HL-60/S4 treated with retinoic acid at 250 ng/mL for 4 days and 3 days (cell line): Measurements from ENCODE around the gene JMJD1C.
"Not testable (repeated sequence)": the region's sequence is repeated elsewhere in the genome, so short reads cannot be mapped to it uniquely, and the experiment has no call there.

Experiments used
- in situ Hi-C: fragments of 300-500 bp; cut with MboI; formaldehyde crosslinking; loops from 2 replicates; pipeline ENCODE4 v1.7.0; 2022; ENCODE audit warnings: low sequenced_read_pairs

The JMJD1C gene, protein sequence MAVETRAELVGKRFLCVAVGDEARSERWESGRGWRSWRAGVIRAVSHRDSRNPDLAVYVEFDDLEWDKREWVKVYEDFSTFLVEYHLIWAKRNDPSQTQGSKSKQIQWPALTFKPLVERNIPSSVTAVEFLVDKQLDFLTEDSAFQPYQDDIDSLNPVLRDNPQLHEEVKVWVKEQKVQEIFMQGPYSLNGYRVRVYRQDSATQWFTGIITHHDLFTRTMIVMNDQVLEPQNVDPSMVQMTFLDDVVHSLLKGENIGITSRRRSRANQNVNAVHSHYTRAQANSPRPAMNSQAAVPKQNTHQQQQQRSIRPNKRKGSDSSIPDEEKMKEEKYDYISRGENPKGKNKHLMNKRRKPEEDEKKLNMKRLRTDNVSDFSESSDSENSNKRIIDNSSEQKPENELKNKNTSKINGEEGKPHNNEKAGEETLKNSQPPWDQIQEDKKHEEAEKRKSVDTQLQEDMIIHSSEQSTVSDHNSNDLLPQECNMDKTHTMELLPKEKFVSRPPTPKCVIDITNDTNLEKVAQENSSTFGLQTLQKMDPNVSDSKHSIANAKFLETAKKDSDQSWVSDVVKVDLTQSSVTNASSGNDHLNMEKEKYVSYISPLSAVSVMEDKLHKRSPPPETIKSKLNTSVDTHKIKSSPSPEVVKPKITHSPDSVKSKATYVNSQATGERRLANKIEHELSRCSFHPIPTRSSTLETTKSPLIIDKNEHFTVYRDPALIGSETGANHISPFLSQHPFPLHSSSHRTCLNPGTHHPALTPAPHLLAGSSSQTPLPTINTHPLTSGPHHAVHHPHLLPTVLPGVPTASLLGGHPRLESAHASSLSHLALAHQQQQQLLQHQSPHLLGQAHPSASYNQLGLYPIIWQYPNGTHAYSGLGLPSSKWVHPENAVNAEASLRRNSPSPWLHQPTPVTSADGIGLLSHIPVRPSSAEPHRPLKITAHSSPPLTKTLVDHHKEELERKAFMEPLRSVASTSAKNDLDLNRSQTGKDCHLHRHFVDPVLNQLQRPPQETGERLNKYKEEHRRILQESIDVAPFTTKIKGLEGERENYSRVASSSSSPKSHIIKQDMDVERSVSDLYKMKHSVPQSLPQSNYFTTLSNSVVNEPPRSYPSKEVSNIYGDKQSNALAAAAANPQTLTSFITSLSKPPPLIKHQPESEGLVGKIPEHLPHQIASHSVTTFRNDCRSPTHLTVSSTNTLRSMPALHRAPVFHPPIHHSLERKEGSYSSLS (N-terminal part only)

DNA sequence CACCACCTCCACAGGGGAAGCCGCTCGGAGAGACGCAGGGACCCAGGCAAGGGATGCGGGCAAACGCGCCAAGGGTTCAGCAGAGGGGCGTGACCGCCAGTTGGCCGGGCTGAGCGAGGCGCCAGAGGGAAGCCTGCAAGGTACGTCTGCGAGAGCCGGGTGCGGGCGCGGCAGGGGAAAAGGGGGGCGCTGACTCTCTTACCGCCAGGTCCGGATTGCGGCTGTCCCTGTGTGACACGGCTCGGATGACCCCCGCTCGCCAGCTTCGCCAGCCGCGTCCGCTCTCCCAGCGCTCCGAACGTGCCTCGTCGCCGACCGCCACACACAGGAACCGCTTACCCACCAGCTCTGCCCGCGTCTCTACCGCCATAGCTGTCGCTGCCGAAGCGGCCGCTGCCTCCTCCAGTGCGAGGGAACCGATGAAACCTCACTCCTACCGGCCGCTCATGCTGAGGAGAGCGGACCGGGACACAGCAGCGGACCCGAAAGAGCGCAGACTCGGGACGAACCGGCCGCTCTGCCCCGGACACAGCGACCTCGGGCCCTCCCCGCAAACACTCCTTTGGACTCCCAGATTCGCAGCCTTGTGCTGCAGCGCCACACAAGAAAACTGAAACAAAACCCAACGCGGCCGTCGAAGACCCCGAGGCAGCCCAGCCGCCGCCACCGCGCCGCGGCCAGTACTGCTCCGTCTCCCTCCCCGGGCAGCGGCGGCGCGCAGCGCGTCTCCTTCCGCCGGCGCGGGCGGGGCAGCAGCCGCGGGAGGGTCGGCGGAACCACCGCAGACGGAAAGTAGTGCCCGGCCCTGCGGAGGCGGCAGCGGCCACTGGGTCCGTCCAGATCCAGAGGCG lies at the start of gene JMJD1C:
Gene JMJD1C, minus strand, starts transcription at position 685 of the 851 bp plus-strand sequence. Its CDS starts 315 bp downstream, at position 370.
- in situ Hi-C loops: no loop called here

DNA sequence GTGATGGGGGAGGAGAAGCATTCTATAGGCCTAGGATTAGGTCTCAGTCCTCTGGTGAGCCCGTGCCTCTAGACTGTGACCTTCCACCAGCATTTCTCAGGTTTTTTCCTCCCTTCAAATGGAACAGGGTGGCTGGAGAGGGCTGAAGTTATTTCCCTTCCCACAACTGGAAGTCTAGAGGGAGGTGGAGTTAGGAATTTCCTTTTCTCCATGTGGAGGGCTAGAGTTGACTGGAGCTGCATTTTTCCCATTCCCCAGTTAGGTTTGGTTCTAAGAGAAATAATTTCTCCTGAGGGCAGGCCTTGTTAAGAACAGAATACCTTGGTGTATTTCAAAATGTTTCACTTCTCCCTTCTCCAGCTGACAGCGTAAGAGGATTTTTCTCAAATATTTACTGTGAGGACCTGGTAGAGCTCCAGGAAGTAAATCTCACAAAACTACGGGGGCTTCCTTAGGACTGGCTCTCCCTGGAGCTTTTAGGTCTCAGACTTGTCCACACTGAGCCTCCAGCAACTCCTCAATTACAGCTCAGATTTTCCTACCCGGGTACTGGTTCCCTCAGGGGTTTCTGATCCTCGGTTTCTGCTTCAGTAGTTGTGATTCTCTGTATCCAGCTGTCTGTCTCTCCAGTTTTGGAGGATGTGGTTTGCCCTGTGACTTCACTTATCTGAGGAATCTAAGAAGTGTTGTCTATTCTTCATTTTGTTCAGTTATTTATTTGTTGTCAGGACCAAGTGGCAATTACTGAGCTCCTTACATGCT lies 49.4 kb upstream of the JMJD1C start:
- in situ Hi-C loops: no loop called here

DNA sequence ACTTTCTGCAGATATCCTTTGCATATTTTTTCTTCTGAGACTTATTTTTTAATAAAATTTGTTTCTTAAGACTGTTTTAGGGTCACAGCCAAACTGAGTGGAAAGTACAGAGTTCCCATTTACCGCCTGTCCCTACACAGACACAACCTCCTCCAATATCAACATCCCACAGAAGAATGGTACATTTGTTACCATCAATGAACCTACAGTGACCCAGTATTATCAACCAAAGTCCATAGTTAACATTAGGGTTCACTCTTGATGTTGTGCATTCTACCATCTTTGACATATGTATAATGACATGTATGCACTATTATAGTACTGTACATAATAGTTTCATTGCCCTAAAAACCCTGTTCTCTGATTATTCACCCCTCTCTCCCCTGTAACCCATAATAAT lies 40.8 kb upstream of the JMJD1C start:
- in situ Hi-C loops: no loop called here

DNA sequence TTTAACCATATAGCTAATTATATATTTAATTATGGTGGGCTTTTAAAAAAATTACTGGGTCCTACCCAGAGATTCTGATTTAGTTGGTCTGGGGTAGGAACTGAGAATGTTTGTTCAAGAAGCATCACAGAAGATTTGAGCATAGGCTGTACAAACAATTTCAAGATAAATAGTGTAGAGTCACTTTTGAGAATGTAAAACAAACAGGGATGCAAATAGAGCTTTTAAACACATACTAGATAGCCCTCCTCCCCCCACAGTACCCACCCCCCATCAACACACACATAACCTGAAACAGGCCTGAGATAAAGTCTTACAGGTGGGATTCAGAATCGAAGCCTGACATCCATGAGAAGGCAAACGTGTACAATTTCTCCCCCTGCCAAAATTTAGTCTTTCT lies 39.8 kb upstream of the JMJD1C start:
- in situ Hi-C loops: no loop called here

DNA sequence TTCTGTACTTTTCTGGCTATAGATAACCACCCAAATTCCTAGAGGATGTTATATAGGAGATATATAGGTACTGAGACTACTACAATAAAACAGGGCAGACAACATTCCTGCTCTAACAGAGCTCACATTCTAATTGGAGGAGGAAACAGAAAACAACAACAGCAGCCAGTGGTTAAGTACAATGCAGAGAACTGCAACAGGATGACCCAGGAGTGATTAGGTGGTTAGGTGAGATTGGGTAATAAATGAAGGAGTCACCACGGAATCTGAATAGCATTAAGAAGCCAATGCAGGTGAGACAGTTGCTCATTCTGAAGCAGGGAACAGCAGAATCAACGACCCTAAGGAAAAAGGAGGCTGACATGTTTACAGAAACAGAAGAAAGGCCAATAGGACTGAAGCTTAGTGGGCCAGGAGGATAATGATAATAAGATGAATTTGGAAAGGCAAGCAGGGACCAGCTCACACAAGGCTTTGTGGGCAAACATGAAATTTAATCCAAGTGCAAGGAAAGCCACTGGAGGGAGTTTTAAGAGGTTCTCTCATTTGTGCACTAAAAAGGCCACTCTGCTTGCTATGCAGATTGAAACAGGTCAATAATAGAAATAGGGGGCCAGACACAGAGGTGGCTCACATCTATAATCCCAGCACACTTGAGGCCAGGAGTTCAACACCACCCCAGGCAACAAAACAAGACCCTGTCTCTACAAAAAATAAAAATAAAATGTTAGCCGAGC lies 38.5 kb upstream of the JMJD1C start:
- in situ Hi-C loops: no loop called here

DNA sequence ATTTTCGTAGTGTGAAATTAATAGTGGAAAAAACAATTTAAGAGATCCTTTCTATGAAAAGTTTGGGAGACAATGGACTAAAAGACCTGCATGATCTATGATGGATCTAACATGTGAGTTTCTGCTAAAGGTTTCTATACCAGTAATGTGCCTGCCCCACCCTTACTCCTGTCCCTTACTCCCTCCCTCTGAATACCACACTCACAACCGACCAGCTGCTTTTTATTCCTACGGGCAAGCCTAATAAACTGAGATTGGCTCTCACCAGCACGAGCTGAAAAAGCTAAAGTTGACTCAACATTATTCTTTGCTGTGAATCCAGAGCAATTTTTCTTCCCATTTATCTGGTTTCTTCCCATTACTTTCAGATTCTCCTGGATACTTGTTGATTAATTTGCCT lies 37.6 kb upstream of the JMJD1C start:
- in situ Hi-C loops: no loop called here

DNA sequence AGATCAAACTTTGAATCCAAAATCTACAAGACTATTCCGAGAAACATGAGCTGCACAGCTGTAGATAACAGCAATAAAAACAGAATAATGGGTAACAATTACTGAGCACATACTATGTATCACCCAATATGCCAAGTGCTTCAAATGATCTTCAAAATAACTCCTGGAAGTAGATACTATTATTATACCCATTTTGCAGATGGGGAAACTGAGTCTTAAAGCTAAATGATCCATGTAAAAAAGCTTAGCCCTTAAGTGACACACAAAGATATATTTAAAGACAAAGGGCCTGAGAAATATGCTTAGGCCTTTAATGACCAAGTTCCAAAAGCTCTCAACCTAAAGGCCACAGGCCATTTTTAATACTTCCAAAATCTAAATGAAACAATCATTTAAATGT lies 37.1 kb upstream of the JMJD1C start:
- in situ Hi-C loops: no loop called here

DNA sequence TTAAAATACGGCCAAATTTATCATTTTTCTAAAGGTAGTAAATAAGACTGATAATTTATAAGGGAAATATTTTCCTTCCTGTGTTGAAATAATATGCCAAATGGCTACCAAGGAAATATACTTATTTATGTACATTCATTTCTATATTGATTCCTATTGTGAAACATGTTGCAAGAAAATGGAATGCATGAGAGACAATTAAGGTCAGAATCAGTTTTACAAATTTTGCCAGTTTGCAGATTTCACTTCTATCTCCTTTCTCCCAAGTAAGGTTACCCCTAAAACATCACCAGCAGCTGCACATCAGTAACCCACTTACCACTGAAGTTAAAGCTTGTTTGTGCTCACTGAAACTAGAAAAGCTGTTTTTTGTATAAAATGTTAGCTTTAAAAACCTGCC lies 36.2 kb upstream of the JMJD1C start:
- in situ Hi-C loops: no loop called here

DNA sequence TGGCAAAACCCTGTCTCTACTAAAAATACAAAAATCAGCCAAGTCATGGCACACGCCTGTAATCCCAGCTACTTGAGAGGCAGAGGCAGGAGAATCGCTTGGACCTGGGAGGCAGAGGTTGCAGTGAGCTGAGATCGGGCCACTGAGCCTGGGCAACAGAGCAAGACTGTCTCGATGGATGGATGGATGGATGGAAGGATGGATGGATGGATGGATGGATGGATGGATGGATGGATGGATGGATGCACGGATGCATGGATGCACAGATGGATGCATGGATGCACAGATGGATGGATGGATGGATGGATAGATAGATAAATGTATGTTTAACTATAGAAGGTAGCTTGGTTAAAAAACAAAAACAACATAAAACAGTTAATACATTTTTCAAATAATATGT lies 34.8 kb upstream of the JMJD1C start:
- in situ Hi-C loops: not testable (repeated sequence)

DNA sequence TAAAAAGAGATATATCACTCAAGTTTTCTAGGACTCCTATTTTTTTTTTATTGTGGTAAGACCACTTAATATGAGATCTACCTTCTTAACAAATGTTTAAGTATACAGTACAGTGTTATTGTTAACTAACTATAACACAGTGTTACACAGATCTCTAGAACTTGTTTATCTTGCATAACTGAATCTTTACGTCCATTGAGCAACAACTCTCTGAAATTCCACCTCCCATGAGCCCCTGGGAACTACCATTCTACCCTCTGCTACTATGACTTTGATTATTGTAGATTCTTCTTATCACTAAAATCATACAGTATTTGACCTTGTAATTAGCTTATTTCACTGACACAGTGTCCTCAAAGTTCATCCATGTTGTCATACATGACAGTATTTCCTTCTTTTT lies 32.9 kb upstream of the JMJD1C start:
- in situ Hi-C loops: no loop called here

DNA sequence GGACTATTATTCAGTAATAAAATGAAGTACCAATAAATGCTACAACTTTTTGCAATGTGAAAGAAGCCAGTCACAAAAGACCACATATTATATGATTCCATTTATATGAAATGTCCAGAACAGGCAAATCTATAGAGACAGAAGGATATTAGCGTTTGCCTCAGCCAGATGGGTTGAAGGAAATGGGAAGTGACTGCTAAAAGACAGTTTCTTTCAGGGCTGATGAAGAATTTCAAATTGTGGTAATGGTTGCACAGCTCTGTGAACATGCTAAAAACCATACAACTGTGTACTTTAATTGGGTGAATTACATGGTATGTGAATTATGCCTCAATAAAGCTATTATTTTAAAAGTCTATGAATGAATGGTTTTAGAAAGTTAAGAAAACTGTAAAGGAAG lies 31.5 kb upstream of the JMJD1C start:
- in situ Hi-C loops: no loop called here

DNA sequence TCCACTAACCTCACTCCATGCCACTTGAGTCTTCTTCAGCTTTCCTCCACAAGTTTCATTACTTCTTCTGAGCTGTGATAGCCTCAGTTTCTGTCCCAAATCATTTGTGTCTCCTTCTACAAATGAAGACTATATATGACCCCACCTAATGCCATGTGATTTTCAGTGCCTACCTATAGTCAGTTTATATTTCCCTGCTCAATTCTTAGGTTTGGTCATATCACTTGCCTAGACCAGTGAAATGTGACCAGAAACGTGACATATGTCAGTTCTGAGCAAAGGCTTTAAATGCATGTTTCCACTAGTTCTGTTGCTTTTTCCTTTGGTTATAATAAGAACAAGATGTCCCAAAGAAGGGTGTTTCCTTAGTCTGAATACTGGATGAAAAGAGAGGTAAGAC lies 30.8 kb upstream of the JMJD1C start:
- in situ Hi-C loops: no loop called here

DNA sequence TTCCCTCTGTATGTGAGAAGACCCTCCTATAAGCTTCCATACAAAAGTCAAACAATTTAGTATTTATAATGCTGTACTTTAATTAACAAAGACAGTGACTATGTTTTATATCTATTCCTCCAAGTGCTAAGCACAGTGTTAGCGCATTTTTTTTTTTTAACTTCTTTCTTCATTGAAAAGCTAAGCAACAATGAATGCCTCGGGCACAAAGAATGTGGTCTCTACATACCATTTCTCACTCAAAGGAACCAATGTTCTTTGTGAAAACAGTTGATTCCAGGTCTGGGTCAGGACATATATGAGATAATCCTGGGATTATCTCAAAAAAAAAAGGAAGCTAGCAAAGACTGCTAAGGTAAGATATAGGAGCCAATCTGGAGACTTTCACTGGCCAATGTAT lies 29.2 kb upstream of the JMJD1C start:
- in situ Hi-C loops: no loop called here

DNA sequence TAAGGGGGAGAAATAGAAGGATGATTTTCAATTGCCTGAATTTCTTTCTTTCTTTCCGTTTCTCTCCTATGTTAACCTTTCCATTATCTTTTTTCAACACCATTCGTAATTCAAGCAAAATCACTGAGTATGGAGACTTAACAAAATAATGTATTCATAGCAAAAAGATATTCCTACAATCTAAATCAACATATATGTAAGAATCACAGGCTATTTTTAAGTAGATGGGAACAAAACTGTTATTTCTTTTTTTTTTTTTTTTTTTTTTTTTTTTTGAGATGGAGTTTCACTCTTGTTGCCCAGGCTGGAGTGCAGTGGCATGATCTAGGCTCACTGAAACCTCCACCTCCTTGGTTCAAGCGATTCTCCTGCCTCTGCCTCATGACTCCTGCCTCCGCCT lies 27.2 kb upstream of the JMJD1C start:
- in situ Hi-C loops: no loop called here

DNA sequence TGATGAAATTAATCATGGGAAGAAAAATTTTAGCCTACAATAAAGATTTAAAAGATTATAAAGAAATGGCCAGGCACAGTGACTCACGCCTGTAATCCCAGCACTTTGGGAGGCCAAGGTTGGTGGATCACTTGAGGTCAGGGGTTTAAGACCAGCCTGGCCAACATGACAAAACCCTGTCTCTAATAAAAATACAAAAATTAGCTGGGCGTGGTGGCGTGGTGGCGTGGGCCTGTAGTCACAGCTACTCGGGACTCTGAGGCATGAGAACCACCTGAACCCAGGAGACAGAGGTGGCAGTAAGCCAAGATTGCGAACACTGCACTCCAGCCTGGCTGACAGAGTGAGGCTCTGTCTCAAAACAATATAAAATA lies 26.5 kb upstream of the JMJD1C start:
- in situ Hi-C loops: not testable (repeated sequence)

DNA sequence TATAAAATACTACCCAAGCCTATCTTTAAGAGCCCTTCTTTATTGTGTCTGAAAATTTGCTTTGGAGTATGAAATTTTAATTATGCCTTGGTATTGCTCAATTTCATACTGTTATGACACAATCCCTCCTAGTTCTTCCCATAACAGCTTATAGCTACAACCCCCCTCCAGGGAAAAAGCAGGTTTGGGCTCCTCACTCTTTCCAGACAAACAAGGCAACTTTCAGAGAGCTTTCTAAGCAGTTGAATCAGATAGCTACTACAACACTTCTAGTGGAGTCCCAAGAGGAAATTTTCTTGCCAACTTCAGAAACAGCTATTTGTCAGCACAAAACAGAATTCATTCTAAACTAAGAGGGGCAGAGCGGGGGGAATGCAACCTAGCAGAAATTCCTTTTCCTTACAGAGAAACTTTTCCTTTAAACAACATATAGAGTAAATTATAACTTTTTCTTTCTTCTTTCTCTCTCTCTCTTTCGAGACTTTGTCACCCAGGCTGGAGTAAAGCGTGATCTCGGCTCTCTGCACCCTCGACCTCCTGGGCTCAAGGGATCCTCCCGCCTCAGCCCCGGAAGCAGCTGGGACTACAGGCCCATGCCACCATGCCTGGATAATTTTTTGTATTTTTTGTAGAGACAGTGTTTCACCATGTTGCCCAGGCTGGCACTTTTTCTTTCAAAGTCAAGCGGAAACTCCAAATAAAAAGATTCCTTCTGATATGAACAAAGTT lies 26.0 kb upstream of the JMJD1C start:
- in situ Hi-C loops: no loop called here

DNA sequence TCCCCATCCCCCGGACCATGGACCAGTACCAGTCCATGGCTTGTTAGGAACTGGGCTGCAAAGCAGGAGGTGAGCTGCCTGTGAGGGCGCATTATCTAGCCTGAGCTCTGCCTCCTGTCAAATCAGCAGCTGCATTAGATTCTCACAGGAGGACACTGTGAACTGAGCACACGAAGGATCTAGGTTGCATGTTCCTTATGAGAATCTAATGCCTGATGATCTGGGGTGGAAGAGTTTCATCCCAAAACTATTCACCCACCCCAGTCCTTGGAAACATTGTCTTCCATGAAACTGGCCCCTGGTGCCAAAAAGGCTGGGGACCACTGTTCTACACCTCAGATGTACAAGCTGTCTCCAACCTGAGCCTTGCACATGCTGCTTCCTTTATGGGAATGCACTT lies 24.1 kb upstream of the JMJD1C start:
- in situ Hi-C loops: no loop called here

DNA sequence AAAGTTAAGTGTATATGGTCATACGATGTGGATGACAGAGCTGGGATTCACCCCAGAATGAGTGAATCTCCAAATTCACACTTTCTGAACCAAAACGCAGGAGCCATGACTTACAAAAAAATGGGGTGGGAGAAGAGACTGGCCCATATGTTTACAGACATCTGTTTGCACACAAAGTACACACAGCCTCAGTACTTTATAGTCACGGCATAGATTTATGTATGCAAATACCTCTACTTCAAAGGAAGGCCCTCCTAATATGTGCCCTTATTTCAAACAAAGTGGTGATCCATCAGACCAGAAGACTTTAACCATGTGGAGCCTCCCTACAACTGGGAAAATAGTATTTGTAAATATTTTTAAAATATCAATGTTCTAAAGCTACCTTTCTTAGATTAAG lies 22.2 kb upstream of the JMJD1C start:
- in situ Hi-C loops: no loop called here
